ENCODE measurements around the gene MYO7A.
A peak's percentile ranks its signal among the peaks of the same experiment; 100 is the strongest.
"Not testable (repeated sequence)": the region's sequence is repeated elsewhere in the genome, so short reads cannot be mapped to it uniquely, and the experiment has no call there.

The MYO7A gene

DNA sequence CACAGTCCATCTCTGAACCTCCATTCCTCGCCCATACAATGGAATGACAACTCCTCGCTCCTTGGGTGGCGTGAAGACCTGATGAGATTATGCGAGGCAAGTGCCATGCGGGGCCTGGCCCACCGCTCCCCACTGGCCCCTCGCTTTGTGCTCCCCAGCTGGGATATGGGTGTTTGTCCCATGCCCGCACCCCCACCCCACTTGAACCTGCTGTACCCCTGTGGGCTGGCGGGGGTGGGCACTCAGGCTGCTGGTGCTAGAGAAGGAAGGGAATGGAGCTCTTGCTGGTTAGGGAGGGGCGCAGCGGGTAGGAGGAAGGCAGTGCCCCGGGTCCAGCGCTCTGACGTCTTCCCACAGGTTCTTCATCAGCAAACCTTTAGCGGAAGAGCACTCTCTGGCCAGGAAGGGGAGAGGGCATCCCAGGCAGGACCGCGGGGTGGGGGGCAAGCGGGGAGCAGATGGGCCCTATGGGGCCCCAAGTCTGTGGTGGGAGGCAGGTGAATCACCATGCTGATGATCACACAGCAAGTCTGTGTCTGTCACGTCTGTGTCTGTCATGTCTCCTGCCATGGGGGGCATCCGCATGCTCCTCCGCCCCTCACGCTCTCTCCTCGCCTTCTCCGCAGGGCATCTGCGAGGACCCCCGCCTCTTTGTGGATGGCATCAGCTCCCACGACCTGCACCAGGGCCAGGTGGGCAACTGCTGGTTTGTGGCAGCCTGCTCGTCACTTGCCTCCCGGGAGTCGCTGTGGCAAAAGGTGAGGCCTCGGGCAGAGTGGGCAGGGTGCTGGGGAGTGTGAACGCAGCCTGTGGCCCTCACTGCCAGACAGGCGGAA is 34.8 kb upstream of the MYO7A start:
- DNase-seq: no peak

DNA sequence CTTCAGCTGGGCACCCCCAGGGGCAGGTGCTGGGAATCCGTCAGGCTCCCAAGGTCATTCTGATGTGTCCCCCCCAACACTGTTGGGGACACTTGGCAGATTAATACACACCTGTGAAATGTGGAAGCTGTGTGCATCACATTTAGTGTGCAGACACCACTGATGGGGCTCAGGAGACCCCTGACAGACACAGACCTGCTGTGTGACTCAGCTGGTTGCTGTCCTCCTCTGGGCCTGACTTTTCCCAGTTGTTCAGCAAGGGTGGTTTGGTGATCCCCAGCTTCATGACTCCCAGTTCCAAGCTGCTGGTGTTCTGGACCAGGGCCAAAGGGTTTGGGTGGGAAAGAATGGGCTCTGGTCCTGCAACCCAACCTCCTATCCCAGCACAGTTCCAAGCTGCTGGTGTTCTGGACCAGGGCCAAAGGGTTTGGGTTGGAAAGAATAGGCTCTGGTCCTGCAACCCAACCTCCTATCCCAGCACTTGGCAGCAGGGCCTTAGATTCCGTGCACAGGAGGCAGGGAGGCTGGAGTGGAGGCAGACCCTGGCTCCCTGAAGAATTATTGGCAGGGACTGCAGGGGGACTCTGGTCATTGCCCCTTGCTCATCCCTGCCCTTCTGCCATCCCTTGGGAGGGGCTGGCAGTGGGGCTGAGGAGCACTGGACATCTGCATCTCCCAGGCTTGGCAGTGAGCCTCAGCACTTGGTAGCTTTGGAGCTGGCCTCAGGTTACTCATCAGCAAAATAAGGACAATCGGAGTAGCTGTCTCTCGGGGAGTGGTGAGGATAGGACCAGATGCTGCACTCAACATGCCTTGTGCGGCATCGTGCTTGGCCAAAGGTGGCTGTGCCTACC is 33.8 kb upstream of the MYO7A start:
- no peak for DNase-seq

DNA sequence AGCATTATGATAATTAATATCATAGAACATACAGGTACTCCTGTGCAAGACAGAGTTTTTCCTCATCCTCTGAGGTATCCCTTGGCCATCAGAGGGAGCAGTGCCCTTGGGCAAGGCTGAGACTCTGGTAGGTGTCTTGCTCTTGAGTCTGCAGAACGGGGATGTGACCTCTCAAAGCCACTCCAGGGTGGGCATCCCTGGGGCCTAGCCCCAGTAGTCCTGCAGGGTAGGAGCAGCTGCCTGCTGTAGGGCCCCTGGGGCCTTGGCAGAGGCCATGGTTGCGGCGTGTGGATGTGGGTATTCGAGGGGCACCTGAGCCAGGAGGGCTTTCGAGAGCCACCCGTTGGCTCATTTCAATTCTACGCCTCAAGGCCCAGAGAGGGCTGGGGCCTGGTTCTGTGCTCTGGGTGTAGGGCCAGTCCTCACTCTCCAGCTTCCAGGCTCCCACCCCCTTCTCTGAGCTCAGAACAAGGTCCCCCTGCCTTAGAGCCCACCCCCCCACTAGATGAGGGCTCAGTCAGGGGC is 33.1 kb upstream of the MYO7A start:
- no peak for DNase-seq

DNA sequence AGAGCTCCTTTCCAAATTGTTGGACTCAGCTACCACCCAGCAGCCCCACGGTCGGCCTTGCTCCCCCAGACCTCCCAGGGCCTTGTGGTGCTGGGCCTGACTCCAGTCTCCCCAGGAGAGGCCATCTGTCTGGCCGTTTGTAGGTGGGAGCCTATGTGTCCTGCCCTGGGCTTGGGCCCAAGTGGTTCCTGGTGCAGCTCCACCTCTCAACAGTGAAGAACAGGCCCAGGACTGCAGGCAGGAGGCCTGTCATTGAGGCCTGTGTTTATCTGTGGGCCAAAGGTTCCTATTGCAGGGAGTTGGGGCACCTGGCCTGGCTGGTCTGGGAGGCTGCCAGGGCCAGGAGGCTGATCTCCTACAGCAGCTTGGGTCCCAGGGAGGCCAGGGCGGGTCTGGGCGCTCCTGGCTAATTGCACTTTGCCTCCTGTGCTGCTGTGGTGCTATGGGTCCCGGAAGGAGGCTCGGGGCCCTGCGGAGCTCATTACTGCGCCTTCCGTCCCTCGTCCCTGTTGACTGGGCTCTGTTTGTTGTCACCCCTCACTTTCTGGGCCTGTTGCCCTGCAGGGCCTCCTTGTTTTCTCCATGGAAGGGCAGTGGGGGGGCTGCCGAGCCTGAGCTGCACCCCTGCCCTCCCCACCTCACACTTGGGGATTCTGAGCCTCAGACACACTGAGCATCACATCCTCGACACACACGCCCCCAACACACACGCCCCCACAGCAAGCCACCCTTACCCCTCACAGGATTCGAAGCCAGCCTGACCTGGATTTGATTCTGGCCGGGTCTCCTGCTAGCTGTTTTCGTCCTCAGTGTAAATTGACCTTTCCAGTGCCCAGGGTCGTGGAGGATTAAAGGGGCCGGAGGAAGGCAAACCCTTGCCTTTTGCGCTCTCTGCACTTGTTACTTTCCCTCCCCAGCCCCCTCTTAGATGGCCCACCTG is 32.2 kb upstream of the MYO7A start:
- no peak for DNase-seq

DNA sequence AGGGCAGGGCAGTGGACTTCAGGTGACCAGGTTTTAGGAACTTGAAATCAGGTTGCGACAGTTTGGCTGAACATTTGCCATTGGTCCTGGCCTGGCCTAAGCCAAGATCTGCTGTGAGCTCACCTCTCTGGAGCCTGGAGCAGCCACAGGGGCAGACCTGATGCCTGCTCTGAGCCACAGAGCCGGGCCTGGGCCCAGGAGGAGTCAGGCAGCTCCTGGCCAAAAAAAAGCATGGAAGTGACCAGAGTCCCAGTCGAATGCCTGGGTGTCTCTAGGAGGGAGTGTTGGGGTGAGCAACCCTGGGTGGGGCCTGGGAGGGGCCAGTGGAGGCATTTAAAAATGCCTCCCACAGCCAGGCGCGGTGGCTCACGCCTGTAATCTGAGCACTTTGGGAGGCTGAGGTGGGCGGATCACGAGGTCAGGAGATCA is 31.4 kb upstream of the MYO7A start:
- no peak for DNase-seq

DNA sequence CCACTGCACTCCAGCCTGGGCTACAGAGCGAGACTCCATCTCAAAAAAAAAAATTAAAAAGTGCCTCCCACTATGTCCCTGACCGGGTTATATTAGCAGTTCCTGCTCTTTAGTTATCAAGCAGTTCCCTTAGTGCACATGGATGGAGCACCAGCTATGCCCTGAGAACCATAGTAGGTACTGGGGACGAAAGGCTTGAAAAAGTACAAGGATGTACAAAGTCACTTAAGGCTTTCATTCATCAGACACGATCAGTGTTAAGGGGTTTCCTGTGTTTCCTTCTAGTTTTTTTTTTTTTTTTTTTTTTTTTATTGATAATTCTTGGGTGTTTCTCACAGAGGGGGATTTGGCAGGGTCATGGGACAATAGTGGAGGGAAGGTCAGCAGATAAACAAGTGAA is 30.9 kb upstream of the MYO7A start:
- not testable (repeated sequence) for DNase-seq

DNA sequence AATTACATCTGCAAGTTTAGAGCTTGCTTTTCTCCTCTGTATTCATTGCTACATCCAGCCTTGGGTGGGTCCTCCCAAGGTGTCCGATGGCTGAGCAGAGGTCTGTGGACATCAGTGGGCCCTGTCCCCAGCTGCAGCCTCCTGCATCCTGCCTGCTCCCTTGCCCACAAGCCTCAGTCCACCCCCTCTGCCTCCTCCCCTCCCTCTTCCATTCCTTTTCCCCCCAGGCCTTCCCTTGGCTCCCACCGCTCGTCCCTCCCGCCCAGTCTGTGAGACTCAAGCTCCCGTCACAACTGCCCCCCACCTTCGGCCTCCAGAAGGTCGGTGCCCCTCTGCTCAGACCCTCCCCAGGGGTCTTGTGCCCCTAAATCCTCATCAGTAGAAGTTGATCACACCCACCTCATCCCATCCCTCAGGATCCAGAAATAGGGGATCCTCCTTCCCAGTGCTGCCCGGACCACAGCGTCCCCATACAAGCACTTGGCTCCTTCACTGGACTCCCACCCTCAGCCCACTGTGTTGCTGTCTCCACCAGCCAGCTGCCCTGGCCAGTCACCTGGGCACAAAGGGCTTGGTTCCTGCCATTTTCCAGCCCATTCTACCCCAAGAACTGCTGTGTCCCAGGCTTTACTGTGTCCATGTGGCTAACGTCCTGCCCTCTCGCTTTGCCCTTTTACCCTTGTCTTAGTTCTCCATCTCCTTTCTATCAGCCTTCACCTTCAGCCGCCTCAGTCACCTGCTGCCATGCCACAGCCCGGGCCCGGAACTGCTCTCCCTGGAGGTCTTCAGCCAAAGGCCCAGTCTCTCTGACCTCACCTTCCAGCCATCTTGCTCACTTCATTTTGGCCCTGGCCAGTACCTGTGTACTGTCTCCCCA is 27.6 kb upstream of the MYO7A start:
- DNase-seq: no peak

DNA sequence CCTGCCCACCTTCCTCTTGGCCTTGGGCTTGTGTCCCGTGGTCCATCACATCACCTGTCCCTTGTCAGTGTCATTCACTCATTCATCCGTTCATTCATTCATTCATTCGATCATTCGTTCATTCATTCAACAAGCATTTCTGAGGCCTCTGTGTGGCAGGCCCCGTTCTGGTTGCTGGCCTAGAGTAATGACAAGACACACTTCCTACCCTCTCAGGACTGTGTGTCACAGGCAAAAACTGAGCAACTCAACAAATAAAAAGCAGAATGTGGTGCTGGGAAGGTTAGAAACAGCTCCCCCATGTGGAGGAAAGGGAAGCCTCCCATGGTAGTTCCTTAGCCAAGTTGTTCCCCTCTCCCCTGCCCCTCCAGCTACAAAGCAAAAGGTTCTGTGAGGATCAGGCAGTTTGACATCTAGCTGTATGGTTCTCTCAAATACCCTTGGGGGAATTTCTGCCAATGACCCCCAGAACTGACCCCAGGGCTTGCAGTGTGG is 27.0 kb upstream of the MYO7A start:
- no peak for DNase-seq

DNA sequence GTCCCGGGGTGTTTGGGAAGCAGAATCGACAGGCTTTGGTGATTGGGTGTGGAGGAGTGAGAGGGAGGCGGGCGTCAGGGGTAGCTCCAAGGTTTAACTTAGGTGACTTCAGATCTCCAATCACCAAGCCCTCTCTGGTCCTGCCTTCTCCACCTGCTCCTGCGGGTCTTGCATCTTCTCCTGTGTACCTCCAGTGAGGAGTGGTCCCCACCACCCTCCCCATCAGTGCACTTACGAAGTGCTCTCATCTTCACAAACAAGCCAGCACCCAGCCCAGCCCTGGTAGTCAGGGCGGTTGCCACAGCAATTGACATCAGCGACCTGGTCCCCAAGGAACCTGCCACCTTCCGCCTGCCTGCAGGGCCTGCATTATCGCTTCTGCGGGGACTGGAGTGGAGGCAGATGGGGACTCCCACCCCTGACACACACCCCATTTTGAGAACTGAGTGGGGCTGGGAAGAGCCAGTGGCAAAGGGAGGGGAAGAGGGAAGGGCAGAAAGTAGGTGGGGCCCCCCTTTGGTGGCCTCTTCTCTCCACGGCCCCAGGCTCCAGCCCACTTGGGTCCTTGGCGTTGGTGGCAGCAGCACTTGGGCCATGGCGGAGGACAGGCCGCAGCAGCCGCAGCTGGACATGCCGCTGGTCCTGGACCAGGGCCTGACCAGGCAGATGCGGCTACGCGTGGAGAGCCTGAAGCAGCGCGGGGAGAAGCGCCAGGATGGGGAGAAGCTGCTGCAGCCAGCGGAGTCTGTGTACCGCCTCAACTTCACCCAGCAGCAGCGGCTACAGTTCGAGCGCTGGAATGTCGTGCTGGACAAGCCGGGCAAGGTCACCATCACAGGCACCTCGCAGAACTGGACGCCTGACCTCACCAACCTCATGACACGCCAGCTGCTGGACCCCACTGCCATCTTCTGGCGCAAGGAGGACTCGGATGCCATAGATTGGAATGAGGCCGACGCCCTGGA is 25.5 kb upstream of the MYO7A start, which contains the start of gene OMP:
Gene OMP, plus strand, starts transcription at position 595 of the 965 bp plus-strand sequence. Its CDS starts 0 bp downstream, at position 595.
- DNase-seq: no peak

DNA sequence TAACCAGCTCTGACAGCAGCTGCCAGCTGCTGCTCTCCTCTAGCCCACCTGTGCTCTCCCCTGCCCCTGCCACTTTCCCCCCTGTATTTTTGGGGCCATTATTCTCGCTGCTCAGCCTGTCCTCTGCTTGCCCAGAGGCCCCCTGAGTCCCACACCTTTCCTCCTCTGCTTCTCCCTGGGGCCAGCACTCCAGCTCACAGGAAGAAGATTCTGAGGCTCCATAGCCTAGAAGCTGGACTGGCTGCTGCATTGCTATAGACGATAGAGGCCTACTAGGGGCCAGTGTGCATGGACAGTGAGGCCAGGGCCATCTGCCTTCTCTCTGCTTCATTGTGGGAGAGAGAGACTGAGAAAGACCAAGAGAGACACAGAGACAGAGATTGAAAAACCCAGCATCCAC is 24.7 kb upstream of the MYO7A start:
- no peak for DNase-seq

DNA sequence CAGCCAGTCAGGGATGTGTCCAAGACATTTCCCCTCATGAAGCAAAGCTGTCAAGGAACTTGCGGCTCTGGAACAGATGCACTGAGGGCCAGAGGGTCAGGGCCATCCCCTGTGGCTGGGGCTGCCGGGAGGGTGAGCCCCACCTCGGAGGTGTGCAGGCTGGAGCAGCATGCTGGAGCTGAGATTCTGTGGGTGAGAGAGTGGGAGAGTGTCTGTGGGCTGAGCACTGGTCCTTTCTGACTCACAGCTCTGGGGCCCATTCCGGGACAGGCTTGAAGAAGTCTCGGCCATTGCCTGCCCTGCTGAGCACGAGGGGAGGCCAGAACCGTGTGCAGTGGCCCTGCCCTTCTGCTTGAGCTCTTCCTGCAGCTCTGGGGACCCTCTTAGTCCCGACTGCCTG is 23.3 kb upstream of the MYO7A start:
- no peak for DNase-seq

DNA sequence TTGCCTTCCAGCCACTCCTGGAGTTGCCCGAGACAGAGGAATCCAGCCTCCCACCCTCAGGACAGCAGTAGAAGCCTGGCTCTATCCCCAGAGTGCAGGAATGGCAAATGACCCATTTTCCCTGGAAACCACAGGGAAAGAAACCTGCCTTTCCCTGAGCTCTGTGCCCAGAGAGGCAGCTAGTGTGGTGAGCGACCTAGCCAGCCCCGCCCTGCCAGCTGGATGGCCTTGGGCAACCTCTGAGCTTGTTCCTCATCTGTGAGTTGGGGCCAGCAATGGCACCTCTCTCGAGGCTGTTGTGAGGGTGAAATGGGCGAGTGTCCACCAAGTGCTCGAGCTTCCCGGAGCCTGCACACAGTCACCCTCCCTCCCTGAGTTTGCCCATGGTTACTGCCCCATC is 21.7 kb upstream of the MYO7A start:
- DNase-seq: no peak

DNA sequence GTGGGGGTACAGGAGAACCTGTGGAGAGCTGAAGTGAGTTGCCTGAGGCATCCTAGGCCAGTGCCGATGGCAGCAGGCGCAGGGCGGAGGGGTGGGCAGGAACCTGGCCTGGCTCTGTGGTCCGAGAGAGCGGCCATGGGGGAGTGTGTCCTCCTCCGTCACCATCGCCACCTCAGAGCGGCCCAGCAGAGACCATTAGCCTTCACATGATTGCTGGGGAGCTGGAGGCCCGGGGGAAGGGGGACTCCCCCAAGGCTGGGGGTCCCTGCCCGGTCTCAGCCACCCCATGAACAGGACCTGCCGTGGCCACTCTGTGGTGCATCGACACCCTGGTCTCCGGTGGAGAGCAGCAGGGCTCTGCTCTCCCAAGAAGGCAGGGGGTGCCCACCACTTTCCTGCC is 21.3 kb upstream of the MYO7A start:
- no peak for DNase-seq

DNA sequence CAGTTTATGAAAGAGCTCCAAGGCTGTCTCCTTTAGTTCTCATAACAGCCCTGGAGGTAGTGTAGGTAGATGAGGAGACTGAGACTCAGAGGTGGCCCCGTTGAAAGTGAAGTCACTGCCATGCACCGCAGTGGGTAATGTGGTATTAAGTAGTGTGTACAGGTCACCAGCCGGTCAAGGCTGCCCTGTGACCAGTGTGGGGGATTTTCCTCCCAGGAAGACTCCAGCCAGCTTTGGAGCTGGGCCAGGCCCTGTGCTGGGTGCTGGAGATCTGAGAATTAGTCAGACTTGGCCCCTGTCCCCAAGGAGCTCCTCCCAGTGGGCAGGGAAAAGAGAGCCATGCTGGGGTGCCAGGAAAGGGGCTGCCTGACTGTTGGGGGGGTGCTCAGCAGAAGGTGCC is 20.1 kb upstream of the MYO7A start:
- no peak for DNase-seq

DNA sequence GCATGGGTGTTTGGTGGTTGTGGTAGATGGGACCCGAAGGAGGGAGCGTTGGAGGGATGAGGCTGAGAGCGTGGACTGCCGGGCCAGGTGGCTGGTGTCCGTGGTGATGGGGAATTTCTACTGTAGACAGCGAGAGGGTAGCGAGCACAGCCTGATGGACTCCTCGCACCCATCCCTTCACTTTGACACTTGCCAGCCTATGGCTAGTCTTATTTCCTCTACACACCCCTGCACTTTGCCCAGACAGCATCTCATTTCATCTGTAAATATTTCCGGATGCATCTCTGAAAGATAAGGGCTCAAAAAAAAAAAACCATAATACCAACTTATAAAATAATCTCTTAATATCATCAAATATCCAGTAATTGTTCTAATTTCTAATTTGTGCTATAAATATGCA is 19.6 kb upstream of the MYO7A start:
- DNase-seq: no peak

DNA sequence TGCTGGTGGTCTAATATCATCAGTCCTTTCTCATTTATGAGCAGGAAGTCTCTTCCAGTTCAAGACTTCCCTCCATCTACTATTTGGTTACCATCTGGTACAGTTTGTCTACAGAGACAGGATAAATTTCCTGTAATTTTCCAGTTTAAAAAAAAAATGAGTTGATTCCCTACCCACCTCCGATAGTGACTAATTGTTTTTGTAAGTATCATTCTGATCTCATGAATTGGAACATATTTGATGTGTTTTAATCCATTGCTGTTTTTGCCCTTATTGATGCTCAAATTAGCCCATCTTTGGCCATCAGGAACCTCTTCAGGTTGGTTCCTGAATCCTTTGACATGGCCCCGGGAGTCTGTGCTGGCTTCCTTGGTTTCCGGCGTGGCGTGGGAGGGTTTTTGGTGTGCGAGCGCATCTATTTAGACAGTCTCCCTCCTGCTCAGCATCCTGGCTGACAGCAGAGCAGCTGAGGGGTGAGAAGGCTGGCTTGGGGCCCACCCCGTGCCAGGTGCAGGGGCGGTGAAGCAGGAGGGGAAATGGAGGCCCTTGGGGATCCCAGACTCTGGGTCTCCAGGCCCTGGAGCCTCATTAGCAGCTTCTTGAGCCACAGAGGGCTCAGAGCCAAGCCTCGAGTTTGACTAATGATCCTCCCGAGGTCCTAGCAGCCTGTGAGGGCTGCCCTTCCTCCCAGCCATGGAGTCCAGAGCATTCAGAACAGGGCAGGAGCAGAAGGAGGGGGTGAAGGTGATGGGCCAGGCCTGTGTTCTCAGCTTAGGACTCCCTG is 18.6 kb upstream of the MYO7A start:
- DNase-seq: peak; percentile 28

DNA sequence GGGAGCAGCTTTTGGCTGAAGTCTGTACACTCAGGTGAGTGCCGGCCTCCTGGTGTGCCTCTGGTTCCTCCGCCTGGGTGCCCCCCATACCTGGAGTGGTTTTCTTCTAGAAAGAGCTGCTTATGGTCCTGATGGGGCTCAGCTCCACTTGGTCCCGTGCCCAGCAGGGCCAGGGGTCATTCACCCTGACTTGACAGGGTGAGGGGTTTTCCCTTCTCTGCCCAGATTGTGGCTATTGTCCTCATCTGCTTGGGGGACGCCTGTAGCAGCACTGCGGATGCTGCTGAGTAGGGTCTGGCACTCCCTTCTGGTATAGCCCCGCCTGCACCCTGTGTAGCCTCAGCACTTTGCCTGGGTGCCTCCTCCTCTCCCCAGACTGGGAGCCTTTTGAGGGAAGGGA is 17.2 kb upstream of the MYO7A start:
- DNase-seq: no peak

DNA sequence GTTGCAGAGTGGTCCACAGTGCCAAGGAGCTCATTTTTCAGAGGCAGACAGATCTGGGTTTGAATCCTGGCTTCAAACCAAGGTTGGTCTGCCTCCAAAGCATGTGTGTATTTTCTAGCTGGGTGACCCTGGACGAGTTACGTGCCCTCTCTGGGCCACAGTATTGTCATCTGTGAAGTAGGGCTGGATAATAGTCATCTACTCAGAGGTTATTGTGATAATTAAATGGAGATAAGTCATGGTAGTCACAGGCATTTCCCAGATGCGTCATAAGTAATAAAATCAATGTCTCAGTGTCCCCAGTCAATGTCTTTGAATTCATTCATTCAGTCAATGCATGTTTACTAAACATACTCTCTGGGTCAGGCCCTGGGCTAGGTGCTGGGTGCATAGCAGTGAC is 16.8 kb upstream of the MYO7A start:
- DNase-seq: no peak

DNA sequence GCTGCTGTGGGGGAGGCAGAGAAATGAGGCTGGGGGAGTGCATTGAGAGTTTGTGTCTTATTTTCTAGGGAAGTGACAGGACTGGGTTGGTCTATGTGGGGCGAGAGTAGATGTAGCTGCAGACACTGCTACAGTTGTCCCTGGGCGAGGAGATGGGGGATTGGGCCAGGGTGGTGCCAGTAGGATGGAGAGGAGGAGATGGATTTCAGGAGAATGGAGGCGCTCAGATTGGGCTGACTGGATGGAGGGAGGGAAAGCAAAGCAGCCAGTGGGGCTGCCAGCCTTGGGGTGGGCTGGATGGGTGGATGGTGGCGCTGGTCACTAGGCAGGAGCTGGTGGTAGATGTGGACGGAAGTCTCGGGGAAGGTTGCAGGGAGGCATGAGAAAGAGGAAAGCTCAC is 16.1 kb upstream of the MYO7A start:
- no peak for DNase-seq
